ENCODE results near the gene C5orf63.
"Not testable (repeated sequence)": the region's sequence is repeated elsewhere in the genome, so short reads cannot be mapped to it uniquely, and the experiment has no call there.

C5orf63 gene

GRCh38 chr5:127072861-127073846 lies at the start of gene C5orf63:
Gene C5orf63, minus strand, starts transcription at chr5:127073502. Its CDS starts 14,507 bp downstream, at chr5:127058995.
- Histone ChIP-seq H3K9ac (ENCODE audit: low read depth, low read length) (no peak within 1 kb of the TSS), H3K4me1 (ENCODE audit: insufficient read depth, low read length) (peaks cover 27% of the 10 kb centered on the region), H3K9me3 (ENCODE audit: insufficient read depth, low read depth, low read length) (no peaks in the 10 kb centered on the region), H3K27ac (ENCODE audit: low read length) (no peak within 1 kb of the TSS), H3K27me3 (ENCODE audit: insufficient read depth, low read length) (no peaks in the 10 kb centered on the region), H3K36me3 (ENCODE audit: insufficient read depth, low read depth, low read length) (no peaks in the 10 kb centered on the region), H3K4me3 (ENCODE audit: low read length) (no peak within 1 kb of the TSS; the same call in 1 of the 2 replicates)

DNA sequence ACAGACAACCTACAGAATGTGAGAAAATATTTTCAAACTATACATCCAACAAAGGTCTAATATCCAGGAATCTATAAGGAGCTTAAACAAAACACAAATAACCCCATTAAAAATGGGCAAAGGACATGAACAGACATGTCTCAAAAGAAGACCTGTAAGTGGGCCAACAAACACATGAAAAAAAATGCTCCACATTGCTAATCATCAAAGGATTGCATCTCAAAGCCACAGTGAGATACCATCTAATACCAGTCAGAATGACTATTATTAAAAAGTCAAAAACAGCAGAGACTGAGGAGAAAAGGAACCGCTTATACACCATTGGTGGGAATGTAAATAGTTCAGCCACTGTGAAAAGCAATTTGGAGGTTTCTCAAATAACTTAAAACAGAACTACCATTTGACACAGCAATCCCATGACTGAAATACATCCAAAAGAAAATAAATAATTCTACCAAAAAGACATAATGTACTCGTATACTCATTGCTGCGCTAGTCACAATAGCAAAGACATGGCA lies 39.1 kb upstream of the C5orf63 start:
- H3K9me3 ChIP-seq (ENCODE audit: insufficient read depth, low read depth, low read length): peaks cover 27% of the 10 kb centered on the region
- H3K4me3 ChIP-seq (ENCODE audit: low read length): no peak overlapping the region
- H3K9ac ChIP-seq (ENCODE audit: low read depth, low read length): no peak overlapping the region
- no peaks in the 10 kb centered on the region for H3K36me3 ChIP-seq (ENCODE audit: insufficient read depth, low read depth, low read length)
- H3K4me1 ChIP-seq (ENCODE audit: insufficient read depth, low read length): no peaks in the 10 kb centered on the region
- no peaks in the 10 kb centered on the region for H3K27me3 ChIP-seq (ENCODE audit: insufficient read depth, low read length)
- no peak overlapping the region for H3K27ac ChIP-seq (ENCODE audit: low read length)

- H3K9ac ChIP-seq (ENCODE audit: low read depth, low read length): no peak overlapping the region
- no peaks in the 10 kb centered on the region for H3K4me1 ChIP-seq (ENCODE audit: insufficient read depth, low read length)
- no peak overlapping the region for H3K27ac ChIP-seq (ENCODE audit: low read length)
- H3K9me3 ChIP-seq (ENCODE audit: insufficient read depth, low read depth, low read length): peaks cover 27% of the 10 kb centered on the region
- no peaks in the 10 kb centered on the region for H3K36me3 ChIP-seq (ENCODE audit: insufficient read depth, low read depth, low read length)
- H3K4me3 ChIP-seq (ENCODE audit: low read length): no peak overlapping the region
- H3K27me3 ChIP-seq (ENCODE audit: insufficient read depth, low read length): no peaks in the 10 kb centered on the region
Measured at GRCh38 chr5:127111112-127111511, 37.8 kb upstream of the C5orf63 start.

DNA sequence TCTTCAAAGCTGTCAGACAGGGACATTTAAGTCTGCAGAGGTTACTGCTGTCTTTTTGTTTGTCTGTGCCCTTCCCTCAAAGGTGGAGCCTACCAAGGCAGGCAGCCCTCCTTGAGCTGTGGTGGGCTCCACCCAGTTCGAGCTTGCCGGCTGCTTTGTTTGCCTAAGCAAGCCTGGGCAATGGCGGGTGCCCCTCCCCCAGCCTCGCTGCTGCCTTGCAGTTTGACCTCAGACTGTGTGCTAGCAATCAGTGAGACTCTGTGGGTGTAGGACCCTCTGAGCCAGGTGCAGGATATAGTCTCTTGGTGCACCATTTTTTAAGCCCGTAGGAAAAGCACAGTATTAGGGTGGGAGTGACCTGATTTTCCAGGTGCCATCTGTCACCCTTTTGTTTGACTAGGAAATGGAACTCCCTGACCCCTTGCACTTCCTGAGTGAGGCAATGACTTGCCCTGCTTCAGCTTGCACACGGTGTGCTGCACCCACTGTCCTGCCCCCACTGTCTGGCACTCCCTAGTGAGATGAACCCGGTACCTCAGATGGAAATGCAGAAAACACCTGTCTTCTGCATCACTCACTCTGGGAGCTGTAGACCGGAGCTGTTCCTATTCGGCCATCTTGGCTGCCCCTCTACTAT lies 35.4 kb upstream of the C5orf63 start:
- H3K27ac ChIP-seq (ENCODE audit: low read length); H3K36me3 ChIP-seq (ENCODE audit: insufficient read depth, low read depth, low read length); H3K4me1 ChIP-seq (ENCODE audit: insufficient read depth, low read length); H3K4me3 ChIP-seq (ENCODE audit: low read length); H3K27me3 ChIP-seq (ENCODE audit: insufficient read depth, low read length); H3K9ac ChIP-seq (ENCODE audit: low read depth, low read length): not testable (repeated sequence)
- peaks cover 27% of the 10 kb centered on the region for H3K9me3 ChIP-seq (ENCODE audit: insufficient read depth, low read depth, low read length)

DNA sequence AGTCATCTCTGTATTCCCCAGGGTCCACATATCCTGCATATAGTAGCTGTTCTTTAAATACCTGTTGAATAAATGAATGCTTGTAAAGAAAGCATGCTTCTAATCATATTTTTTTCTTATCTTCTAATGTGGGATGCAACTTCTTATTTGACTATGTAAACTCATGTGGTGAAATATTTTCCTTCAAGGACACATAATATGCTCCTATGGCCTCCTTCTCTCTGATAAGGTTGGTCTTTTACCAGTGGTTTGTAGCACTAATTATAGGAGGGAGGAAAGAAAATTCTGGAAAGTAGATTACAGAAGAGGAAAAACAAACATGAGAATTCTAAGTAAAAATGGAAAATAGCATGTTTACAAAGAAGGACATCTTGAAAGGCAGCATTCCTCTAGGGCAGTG lies 28.6 kb upstream of the C5orf63 start:
- H3K36me3 ChIP-seq (ENCODE audit: insufficient read depth, low read depth, low read length): no peaks in the 10 kb centered on the region
- no peak overlapping the region for H3K4me3 ChIP-seq (ENCODE audit: low read length)
- H3K9me3 ChIP-seq (ENCODE audit: insufficient read depth, low read depth, low read length): no peaks in the 10 kb centered on the region
- H3K27me3 ChIP-seq (ENCODE audit: insufficient read depth, low read length): no peaks in the 10 kb centered on the region
- peaks cover 6% of the 10 kb centered on the region; the same call in 1 of the 2 replicates for H3K4me1 ChIP-seq (ENCODE audit: insufficient read depth, low read length)
- H3K9ac ChIP-seq (ENCODE audit: low read depth, low read length): no peak overlapping the region
- no peak overlapping the region for H3K27ac ChIP-seq (ENCODE audit: low read length)

GRCh38 chr5:127101533-127101932 lies 28.2 kb upstream of the C5orf63 start:
- Histone ChIP-seq H3K27me3 (ENCODE audit: insufficient read depth, low read length) (no peaks in the 10 kb centered on the region), H3K9ac (ENCODE audit: low read depth, low read length) (no peak overlapping the region), H3K4me1 (ENCODE audit: insufficient read depth, low read length) (peaks cover 6% of the 10 kb centered on the region; the same call in 1 of the 2 replicates), H3K4me3 (ENCODE audit: low read length) (no peak overlapping the region), H3K9me3 (ENCODE audit: insufficient read depth, low read depth, low read length) (no peaks in the 10 kb centered on the region), H3K36me3 (ENCODE audit: insufficient read depth, low read depth, low read length) (no peaks in the 10 kb centered on the region), H3K27ac (ENCODE audit: low read length) (no peak overlapping the region)

DNA sequence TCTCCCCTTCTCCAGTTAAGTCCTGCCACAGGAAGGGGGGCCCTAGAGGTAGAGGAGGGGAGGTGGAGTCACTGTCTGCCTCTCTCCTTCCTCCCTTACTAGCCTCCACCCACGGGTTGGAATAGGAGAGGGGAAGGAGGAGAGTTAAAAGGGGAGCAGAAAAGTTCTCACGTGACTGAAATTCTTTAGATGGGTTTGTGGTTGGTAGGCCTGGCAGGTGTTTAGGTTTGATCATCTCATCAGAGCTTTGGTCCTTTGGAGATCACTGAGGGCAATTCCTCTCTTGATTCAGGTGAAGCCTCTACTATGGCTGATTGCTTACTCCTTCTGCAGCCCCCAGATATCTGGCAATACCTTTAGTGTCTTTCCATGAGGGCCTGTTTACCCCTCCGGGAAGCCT lies 24.9 kb upstream of the C5orf63 start:
- no peaks in the 10 kb centered on the region for H3K27me3 ChIP-seq (ENCODE audit: insufficient read depth, low read length)
- no peak overlapping the region for H3K9ac ChIP-seq (ENCODE audit: low read depth, low read length)
- no peaks in the 10 kb centered on the region for H3K9me3 ChIP-seq (ENCODE audit: insufficient read depth, low read depth, low read length)
- no peaks in the 10 kb centered on the region for H3K36me3 ChIP-seq (ENCODE audit: insufficient read depth, low read depth, low read length)
- H3K27ac ChIP-seq (ENCODE audit: low read length): no peak overlapping the region
- H3K4me3 ChIP-seq (ENCODE audit: low read length): no peak overlapping the region
- peaks cover 14% of the 10 kb centered on the region; the same call in 1 of the 2 replicates for H3K4me1 ChIP-seq (ENCODE audit: insufficient read depth, low read length)

DNA sequence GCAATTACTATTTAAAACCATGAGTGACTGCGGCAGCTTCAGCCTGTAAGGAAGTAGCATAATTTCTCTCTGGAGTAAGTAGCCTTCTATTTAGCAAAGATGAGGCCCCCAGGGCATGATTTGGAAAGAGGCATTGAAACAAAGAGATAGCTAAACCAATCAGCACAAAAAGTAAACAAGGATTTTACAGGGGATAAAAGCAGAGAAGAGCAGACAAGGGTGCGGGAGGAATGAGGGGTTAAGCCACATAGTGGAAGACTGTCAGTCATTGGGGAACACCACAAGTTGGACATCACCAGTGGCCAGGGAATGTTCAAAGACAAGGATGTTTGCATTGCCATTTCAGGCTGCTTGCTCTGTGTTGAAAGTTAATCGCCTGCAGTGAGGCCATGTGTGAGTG lies 24.0 kb upstream of the C5orf63 start:
- Histone ChIP-seq H3K4me3 (ENCODE audit: low read length) (no peak overlapping the region), H3K36me3 (ENCODE audit: insufficient read depth, low read depth, low read length) (no peaks in the 10 kb centered on the region), H3K9me3 (ENCODE audit: insufficient read depth, low read depth, low read length) (no peaks in the 10 kb centered on the region), H3K9ac (ENCODE audit: low read depth, low read length) (no peak overlapping the region), H3K27ac (ENCODE audit: low read length) (no peak overlapping the region), H3K27me3 (ENCODE audit: insufficient read depth, low read length) (no peaks in the 10 kb centered on the region), H3K4me1 (ENCODE audit: insufficient read depth, low read length) (peaks cover 17% of the 10 kb centered on the region; the same call in 1 of the 2 replicates)

GRCh38 chr5:127096328-127096993 lies 23.2 kb upstream of the C5orf63 start:
- Histone ChIP-seq H3K36me3 (ENCODE audit: insufficient read depth, low read depth, low read length) (no peaks in the 10 kb centered on the region), H3K4me1 (ENCODE audit: insufficient read depth, low read length) (peaks cover 18% of the 10 kb centered on the region; the same call in 1 of the 2 replicates), H3K4me3 (ENCODE audit: low read length) (0 out of 2 replicates have a peak overlapping the region, but pooled peaks have one; percentile 1), H3K27ac (ENCODE audit: low read length) (no peak overlapping the region), H3K9me3 (ENCODE audit: insufficient read depth, low read depth, low read length) (no peaks in the 10 kb centered on the region), H3K27me3 (ENCODE audit: insufficient read depth, low read length) (no peaks in the 10 kb centered on the region), H3K9ac (ENCODE audit: low read depth, low read length) (no peak overlapping the region)

DNA sequence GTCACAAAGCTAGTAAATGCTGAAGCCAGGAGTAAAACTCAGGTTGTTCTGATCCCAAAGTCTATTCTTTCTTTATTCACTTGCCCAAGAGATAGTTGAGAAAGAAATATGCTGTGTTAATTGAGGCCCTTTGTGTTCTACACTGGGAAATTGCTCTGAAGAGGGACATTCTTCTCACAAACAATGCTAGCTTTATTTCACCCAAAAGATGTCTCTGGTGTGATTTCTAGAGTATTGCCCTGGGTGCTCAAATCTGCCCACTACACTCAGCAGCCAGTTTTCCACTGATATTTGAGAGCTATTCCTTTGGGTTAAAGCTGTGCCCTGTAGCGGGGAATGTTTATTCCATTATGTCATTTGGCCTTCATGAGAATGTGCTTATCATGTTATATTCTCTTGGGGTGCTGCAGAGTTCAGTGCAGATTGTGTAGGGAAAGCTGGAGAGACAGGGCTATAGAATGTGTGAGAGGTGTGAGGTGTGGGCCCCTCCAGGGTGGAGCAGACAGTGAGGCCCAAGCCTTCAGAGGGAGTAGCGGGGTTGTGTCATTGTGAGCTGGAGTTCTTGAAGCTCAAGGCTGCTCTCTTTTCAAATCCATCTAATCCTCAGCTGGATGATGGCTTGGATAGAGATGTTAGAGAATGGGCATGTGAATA lies 21.0 kb upstream of the C5orf63 start:
- H3K4me1 ChIP-seq (ENCODE audit: insufficient read depth, low read length): peaks cover 19% of the 10 kb centered on the region
- H3K36me3 ChIP-seq (ENCODE audit: insufficient read depth, low read depth, low read length): no peaks in the 10 kb centered on the region
- no peak overlapping the region for H3K9ac ChIP-seq (ENCODE audit: low read depth, low read length)

DNA sequence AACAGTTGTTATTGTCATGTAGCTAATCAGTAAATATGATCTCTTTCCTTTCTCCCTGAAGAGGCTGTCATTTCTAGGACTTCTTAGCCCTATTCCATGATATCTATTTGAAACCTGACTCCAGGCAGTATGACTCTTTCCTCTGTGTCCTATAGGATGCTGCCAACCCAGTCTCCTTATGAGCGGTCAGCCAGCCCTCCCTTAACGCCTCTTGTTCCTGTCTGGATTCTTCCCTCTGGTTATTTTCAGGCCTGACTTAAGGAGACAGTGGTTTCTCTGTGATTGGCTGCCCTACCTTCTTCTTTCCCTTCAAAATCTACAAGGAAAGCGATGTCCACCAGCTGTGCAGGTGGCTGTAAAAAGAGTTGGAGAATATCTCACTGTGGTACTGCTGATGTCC lies 19.4 kb upstream of the C5orf63 start:
- no peaks in the 10 kb centered on the region for H3K36me3 ChIP-seq (ENCODE audit: insufficient read depth, low read depth, low read length)
- no peak overlapping the region for H3K4me3 ChIP-seq (ENCODE audit: low read length)
- peaks cover 23% of the 10 kb centered on the region for H3K4me1 ChIP-seq (ENCODE audit: insufficient read depth, low read length)
- H3K27me3 ChIP-seq (ENCODE audit: insufficient read depth, low read length): no peaks in the 10 kb centered on the region
- no peak overlapping the region for H3K9ac ChIP-seq (ENCODE audit: low read depth, low read length)
- H3K27ac ChIP-seq (ENCODE audit: low read length): no peak overlapping the region
- H3K9me3 ChIP-seq (ENCODE audit: insufficient read depth, low read depth, low read length): no peaks in the 10 kb centered on the region

More for the DNA sequence above, 21.0 kb upstream of the C5orf63 start:
- Histone ChIP-seq H3K9me3 (ENCODE audit: insufficient read depth, low read depth, low read length) (no peaks in the 10 kb centered on the region), H3K27ac (ENCODE audit: low read length) (no peak overlapping the region), H3K27me3 (ENCODE audit: insufficient read depth, low read length) (no peaks in the 10 kb centered on the region), H3K4me3 (ENCODE audit: low read length) (no peak overlapping the region)
